Heart left ventricle (tissue), 16 donors: ENCODE measurements around the gene FOXJ1. TPM values are rescaled to one million over a fixed set of nuclear protein-coding genes. Genes with fewer than 3 reads are reported as not detected.
A peak's percentile ranks its signal among the peaks of the same experiment; 100 is the strongest.

ENCODE experiments used
- ATAC-seq, 4 donors: fragments of 200-7000 bp; cut with Tn5 transposase; one replicate each; pipeline ENCODE4 v1.9.1; 2020 to 2022; ENCODE audit warnings: moderate library complexity in 4 of 4, mild to moderate bottlenecking in 3 of 4, moderate number of reproducible peaks in 1 of 4
- DNase-seq, 5 donors: peaks; one replicate each; pipeline ENCODE4 v3.0.0-alpha.2; 2020
- H3K27ac ChIP-seq, 12 donors: fragments of 200-600 bp; sonication (generic) in 4 of 12; one replicate each; pipeline versions ENCODE4 v1.5.0 to v1.8.0; 2016 to 2022; ENCODE audit warnings: mild to moderate bottlenecking in 2 of 12
- H3K27me3 ChIP-seq, 9 donors: fragments of 200-600 bp; sonication (generic) in 2 of 9; one replicate each; pipeline versions ENCODE4 v1.5.1 to v1.8.0; 2016 to 2022; ENCODE audit warnings: mild to moderate bottlenecking in 3 of 9
- H3K36me3 ChIP-seq, 9 donors: fragments of 200-600 bp; sonication (generic) in 2 of 9; one replicate each; pipeline versions ENCODE4 v1.5.0 to v1.8.0; 2018 to 2022; ENCODE audit warnings: mild to moderate bottlenecking in 2 of 9
- H3K4me1 ChIP-seq, 12 donors: fragments of 200-600 bp; sonication (generic) in 4 of 12; one replicate each; pipeline versions ENCODE4 v1.5.0 to v1.8.0; 2016 to 2022; ENCODE audit warnings: mild to moderate bottlenecking in 3 of 12
- H3K4me3 ChIP-seq, 12 donors: fragments of 200-600 bp; sonication (generic) in 4 of 12; one replicate each; pipeline versions ENCODE4 v1.5.0 to v1.8.0; 2017 to 2022; ENCODE audit warnings: mild to moderate bottlenecking in 9 of 12, moderate library complexity in 4 of 12
- H3K9me3 ChIP-seq, 12 donors: fragments of 200-600 bp; sonication (generic) in 4 of 12; one replicate each; pipeline versions ENCODE4 v1.5.0 to v1.8.0; 2016 to 2022; ENCODE audit warnings: mild to moderate bottlenecking in 1 of 12
- POLR2A ChIP-seq, 2 donors: fragments of 450-650 bp; IDR thresholded peaks; one replicate each; pipeline ENCODE4 v1.6.1; 2017; ENCODE audit warnings: antibody characterized with exemption in 2 of 2, mild to moderate bottlenecking in 2 of 2, moderate library complexity in 2 of 2
- WGBS, 4 donors: extraction: QIAGEN DNeasy Blood & Tissue Kit in 2 of 4; methylation state at CpG; one replicate each; pipeline versions ENCODE4 v1.1.5 to v1.1.7; 2013 to 2018; 5-methylcytosine and 5-hydroxymethylcytosine counted together
- intact Hi-C, 10 donors: fragments of 100-400 bp; cut with DNase I; formaldehyde crosslinking; loops; one replicate each; pipeline versions ENCODE4 v1.11.1 to v1.14.2; 2022
- long read RNA-seq, 3 donors: library from polyadenylated mRNA; unstranded; transcript quantifications; one replicate each; pipeline ENCODE4 v2.0.0, GENCODE V29; 2020 to 2021
- polyA plus RNA-seq, 2 donors: library from polyadenylated mRNA; stranded (reverse); fragments of 200-250 nt; gene quantifications; one replicate each; pipeline ENCODE4 v1.2.3, GENCODE V29; 2013
- total RNA-seq, 9 donors: library from RNA; depleted of rRNA in 2 of 9; stranded (reverse); fragments of >200 nt in 2 of 9; fragmentation: NEBNext Ultra II Directional in 3 of 9; extraction: Animal tissue kit (Norgen Biotek cat#: 25700) in 3 of 9; gene quantifications; one replicate each; pipeline versions ENCODE4 v1.1.0 to v1.2.4, GENCODE V29; 2016 to 2023
- TF ChIP-seq, protein P1 (sequence below), 12 donors: fragments of 200-600 bp; sonication (generic) in 4 of 12; IDR thresholded peaks; one replicate each; pipeline versions ENCODE4 v1.5.0 to v1.8.0; 2018 to 2022; ENCODE audit warnings: antibody characterized with exemption in 12 of 12, mild to moderate bottlenecking in 5 of 12
- donor health status: ischemic (EF 13 %, LVEDD 7.1; RV severe dilation, severe dysfunction).
- donor health status: healthy with polysubstance abuse.
- donor health status: DM: no; HTN: yes; CAD: no.
- donor health status: DM: no; HTN: no; CAD: no.
- donor health status: ischemic (EF 25% LVEDD 6.9; RV normal size, moderate dysfunction).
- donor health status: ischemic (EF 25% LVEDD 5.7; RV mildly dilated, moderate dysfunction).
- donor health status: healthy.
- donor health status: DM: yes; HTN: yes; CAD: no.
- donor health status: ischemic (EF 35%, LVEDD 5.7; RV mildly dilated, moderate dysfunction).
- donor health status: nonischemic (EF 11% LVEDD 7.7; RV severe dilation, severe dysfunction).
- donor health status: DM: yes; HTN: yes; CAD: no.
- donor health status: PGD.
- donor health status: ischemic (EF 29% LVEDD 5.4; RV normal size, mild dysfunction).
- donor health status: nonischemic (EF 23%, LVEDD 6.1; RV moderate dilation, normal function).

FOXJ1 gene, protein sequence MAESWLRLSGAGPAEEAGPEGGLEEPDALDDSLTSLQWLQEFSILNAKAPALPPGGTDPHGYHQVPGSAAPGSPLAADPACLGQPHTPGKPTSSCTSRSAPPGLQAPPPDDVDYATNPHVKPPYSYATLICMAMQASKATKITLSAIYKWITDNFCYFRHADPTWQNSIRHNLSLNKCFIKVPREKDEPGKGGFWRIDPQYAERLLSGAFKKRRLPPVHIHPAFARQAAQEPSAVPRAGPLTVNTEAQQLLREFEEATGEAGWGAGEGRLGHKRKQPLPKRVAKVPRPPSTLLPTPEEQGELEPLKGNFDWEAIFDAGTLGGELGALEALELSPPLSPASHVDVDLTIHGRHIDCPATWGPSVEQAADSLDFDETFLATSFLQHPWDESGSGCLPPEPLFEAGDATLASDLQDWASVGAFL
- not detected for total RNA-seq
- not detected for polyA plus RNA-seq
- long read RNA-seq, donor 1: 0 reads
- long read RNA-seq, donor 2: 0 reads
- long read RNA-seq, donor 3: 0 reads

DNA sequence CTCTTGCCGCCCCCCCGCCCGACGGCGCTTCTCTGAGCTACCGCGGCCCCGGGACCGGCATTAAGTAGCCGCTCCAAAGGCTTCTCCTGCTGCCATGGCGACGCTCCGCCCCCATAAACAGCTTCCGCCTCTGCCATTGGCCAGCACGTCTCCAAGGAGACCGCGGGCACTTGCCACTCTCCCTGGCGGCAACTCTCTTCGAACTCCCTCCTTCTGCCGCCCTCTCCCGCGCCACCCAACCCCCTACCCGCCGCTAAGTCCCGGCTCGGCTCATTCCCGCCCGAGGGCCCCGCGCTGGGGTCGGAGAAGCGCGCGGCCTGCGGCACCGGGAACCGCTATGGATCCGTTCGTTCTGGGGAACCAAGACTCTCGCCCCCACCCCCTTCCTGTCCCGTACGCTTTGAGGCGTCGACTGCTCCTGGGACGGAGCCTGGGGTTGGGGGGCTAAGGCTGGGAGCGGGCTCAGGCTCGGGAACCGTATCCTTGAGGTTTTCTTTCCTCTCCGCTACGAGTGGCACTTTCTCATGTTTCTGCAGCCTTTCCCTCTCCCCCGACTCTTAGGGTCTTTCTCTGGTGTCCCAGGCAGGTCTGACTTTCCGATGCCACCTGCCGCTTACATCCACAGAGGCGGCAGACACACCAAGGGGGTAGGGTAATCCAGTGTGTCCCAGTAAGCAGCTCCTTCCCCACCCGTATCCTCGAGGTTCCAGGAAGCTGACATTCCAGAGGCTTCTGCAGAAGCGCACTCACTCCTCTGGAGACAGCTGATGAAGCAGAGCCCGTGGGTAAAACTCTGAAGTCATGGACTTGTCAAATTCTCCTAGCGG, at the start of gene FOXJ1:
TSS of gene FOXJ1 (minus strand) at position 34 of the 827 bp plus-strand sequence. CDS start 850 bp downstream, outside the sequence.
- peak; percentile 83 to 97 (median 90) for ATAC-seq

DNA sequence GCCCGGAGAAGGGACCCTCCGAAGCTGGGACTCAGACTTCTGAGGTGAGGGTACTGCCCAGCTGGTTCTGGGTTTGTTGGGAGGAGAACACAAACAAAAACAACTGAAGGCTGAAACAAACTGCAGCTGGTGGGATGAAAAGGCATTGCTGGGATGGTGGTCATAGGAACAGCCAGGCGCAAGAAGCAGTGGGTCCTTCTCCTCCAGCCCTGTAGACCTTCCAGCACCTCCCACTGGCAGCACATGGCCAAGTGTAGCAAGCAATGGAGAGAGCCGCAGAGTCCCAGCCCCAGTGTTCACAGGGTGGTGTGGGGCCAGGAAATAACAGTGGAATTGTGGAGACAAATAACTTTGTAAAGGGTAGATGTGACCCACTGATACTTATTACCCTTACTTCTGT, 48.7 kb upstream of the FOXJ1 start:
- ATAC-seq: no peak

More for the DNA sequence above, at the start of gene FOXJ1:
- DNase-seq: peak; percentile 85 to 93 (median 87)
- no peak for TF ChIP-seq POLR2A (IDR thresholded peaks at IDR 0.05)
- TF ChIP-seq, protein P1, sequence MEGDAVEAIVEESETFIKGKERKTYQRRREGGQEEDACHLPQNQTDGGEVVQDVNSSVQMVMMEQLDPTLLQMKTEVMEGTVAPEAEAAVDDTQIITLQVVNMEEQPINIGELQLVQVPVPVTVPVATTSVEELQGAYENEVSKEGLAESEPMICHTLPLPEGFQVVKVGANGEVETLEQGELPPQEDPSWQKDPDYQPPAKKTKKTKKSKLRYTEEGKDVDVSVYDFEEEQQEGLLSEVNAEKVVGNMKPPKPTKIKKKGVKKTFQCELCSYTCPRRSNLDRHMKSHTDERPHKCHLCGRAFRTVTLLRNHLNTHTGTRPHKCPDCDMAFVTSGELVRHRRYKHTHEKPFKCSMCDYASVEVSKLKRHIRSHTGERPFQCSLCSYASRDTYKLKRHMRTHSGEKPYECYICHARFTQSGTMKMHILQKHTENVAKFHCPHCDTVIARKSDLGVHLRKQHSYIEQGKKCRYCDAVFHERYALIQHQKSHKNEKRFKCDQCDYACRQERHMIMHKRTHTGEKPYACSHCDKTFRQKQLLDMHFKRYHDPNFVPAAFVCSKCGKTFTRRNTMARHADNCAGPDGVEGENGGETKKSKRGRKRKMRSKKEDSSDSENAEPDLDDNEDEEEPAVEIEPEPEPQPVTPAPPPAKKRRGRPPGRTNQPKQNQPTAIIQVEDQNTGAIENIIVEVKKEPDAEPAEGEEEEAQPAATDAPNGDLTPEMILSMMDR (IDR thresholded peaks at IDR 0.05): no peak
- intact Hi-C loops: no loop called here
- Histone ChIP-seq H3K27me3 (peaks cover 31 to 46% (median 42%) of the 10 kb centered on the region in 9 donors), H3K4me3 (peak within 1 kb of the TSS; percentile 18 to 62 (median 54)), H3K4me1 (peaks cover 6 to 62% (median 39%) of the 10 kb centered on the region in 12 donors), H3K36me3 (no peaks in the 10 kb centered on the region), H3K27ac (no peak within 1 kb of the TSS), H3K9me3 (no peaks in the 10 kb centered on the region)
- 5 to 11% (median 9%) methylated on average over 32 to 59 of the region's 59 CpGs for WGBS, 4 donors

DNA sequence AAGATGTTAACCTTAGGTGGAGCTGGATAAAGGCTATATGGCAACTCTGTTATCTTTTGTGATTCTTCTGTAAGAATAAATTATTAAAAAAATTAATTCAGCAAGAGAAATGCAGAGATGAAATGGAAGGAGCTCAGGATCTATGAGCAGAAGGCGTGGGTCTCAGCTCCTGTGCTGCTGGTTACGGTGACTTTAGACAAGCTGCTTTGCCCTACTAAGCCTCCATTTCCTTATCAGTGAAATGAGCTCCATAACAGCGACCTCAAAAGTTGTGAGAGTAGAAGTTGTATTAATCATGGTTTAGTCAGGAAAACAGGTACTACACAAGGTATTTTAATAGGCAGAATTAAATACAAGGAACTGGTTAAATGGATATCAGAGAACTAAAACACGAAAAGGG, 48.2 kb upstream of the FOXJ1 start:
- H3K36me3 ChIP-seq: no peaks in the 10 kb centered on the region
- TF ChIP-seq, protein P1 (IDR thresholded peaks at IDR 0.05): no peak
- no peak for TF ChIP-seq POLR2A (IDR thresholded peaks at IDR 0.05)
- WGBS, 4 donors: 80 to 87% (median 83%) methylated on average over 4 of the region's 4 CpGs
- ATAC-seq (no peak), DNase-seq (no peak)
- H3K4me3 ChIP-seq: no peak overlapping the region
- H3K9me3 ChIP-seq: no peaks in the 10 kb centered on the region
- peak overlapping the region in 1 of 12 donors; percentile 47 for H3K27ac ChIP-seq
- intact Hi-C loops: loop anchor here in 3 of 10 donors (10.0 kb wide), 2 partner anchors 86 to 174 kb away; no protein-coding TSS in a partner anchor
- H3K4me1 ChIP-seq: peaks cover 0 to 12% (median 0%) of the 10 kb centered on the region in 12 donors
- H3K27me3 ChIP-seq: no peaks in the 10 kb centered on the region

More for the DNA sequence above, 48.7 kb upstream of the FOXJ1 start:
- no peak for DNase-seq
- no peak overlapping the region for H3K4me3 ChIP-seq
- H3K27me3 ChIP-seq: no peaks in the 10 kb centered on the region
- intact Hi-C loops: loop anchor here in 4 of 10 donors (5.0 to 10.0 kb wide), 3 partner anchors 85 to 175 kb away; no protein-coding TSS in a partner anchor
- peak overlapping the region in 1 of 12 donors; percentile 47 for H3K27ac ChIP-seq
- 89 to 91% (median 90%) methylated on average over 4 of the region's 4 CpGs for WGBS, 4 donors
- H3K9me3 ChIP-seq: no peaks in the 10 kb centered on the region
- H3K36me3 ChIP-seq: no peaks in the 10 kb centered on the region
- no peak for TF ChIP-seq POLR2A (IDR thresholded peaks at IDR 0.05)
- TF ChIP-seq, protein P1 (IDR thresholded peaks at IDR 0.05): no peak
- peaks cover 0 to 12% (median 0%) of the 10 kb centered on the region in 12 donors for H3K4me1 ChIP-seq
